Uterine smooth muscle cell (primary cell): ENCODE results near the gene LHX3. TPM values are rescaled to one million over a fixed set of nuclear protein-coding genes. Genes with fewer than 3 reads are reported as not detected.

ENCODE experiments used
- total RNA-seq: library from RNA; depleted of rRNA; stranded (reverse); fragments of >200 nt; gene quantifications from 2 replicates; pipeline ENCODE4 v1.2.3, GENCODE V29; 2014

Gene LHX3
- under 0.01 TPM in 1 of 2 replicates, not detected in the other for total RNA-seq

GRCh38 chr9:136204838-136205706 is at the start of gene LHX3:
Gene LHX3, minus strand, starts transcription at chr9:136205128. Its CDS starts 116 bp downstream, at chr9:136205012.

DNA sequence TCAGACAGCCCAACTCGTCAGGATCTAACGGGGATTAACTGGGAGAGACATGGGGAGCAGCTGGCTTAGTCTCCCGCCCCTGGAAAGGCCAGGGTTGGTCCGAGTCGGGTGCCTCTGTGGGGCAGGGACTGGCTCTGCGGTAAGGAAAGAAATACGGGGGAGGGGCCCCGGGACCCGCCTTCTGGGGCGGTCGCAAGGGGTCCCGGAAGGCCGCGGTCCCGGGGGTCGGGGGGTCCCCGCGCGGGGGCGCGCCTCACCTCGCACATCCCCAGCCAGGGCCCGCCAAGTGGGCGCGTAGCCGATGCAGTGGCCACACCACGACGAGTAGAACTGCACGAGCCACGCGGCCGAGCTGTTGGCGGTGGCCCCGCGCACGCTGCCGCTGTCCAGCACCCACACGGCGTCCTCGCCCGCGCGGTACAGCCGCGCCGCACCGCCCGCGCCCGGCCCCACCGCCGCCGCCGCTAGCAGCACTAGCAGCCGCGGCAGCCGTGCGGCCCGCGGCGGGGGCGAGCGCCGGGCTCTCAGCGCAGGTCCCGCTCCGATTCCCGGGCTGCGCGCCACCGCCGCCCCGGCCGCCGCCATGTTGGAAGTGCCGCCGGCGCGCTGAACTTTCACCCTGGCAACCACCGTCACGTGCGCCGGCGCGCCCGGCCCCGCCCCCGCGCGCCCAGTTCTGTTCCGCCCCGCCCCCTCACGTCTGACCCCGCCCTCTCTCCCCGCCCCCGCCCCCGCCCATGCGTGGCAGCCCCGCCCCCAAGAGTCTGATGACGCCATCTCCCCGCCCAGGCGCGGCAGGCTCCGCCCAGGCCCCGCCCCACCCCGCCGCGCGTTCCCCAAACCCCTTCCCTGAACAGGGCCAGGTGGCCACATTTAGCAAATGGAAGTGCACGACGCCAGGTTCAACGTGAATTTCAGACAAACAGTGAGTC is 40.6 kb upstream of the LHX3 start, which contains the start of gene QSOX2:
Gene QSOX2 (minus strand): TSS at position 594 of the 932 bp plus-strand sequence. CDS start 9 bp downstream, at position 585.

Other genes starting within 250 kb of the LHX3 start
- 31.5 TPM in 2 replicates for gene UBAC1, start 243.8 kb downstream of the LHX3 start, total RNA-seq
- 19.3 and 23.0 TPM in 2 replicates for gene NACC2, start 109.8 kb downstream of the LHX3 start, total RNA-seq
- gene TMEM250, start 86.3 kb downstream of the LHX3 start, total RNA-seq: 49.4 and 59.1 TPM in 2 replicates
- 17.7 and 19.0 TPM in 2 replicates for gene QSOX2, start 40.7 kb upstream of the LHX3 start, total RNA-seq
- under 0.01 TPM in 1 of 2 replicates, not detected in the other for gene CCDC187, start 99.0 kb upstream of the LHX3 start, total RNA-seq
- gene GPSM1, start 122.4 kb upstream of the LHX3 start, total RNA-seq: 66.4 and 97.5 TPM in 2 replicates
- gene DNLZ, start 158.6 kb upstream of the LHX3 start, total RNA-seq: 17.4 and 19.1 TPM in 2 replicates
- gene CARD9, start 168.5 kb upstream of the LHX3 start, total RNA-seq: 2.1 and 3.4 TPM in 2 replicates
- gene SNAPC4, start 195.0 kb upstream of the LHX3 start, total RNA-seq: 7.5 and 8.5 TPM in 2 replicates
- gene ENTR1, start 205.5 kb upstream of the LHX3 start, total RNA-seq: 37.0 and 43.4 TPM in 2 replicates
- 48.4 and 59.9 TPM in 2 replicates for gene PMPCA, start 205.5 kb upstream of the LHX3 start, total RNA-seq
- 9.1 and 10.7 TPM in 2 replicates for gene INPP5E, start 234.7 kb upstream of the LHX3 start, total RNA-seq